NK-92 (cell line): ENCODE data around the gene ABCF2.

Source experiments
- DNase-seq: peaks from one replicate; lab custom pipeline; 2025; ENCODE audit not compliant: unreplicated experiment; lab: John Stamatoyannopoulos, UW

The ABCF2 gene

GRCh38 chr7:151195616-151196450 lies 31.2 kb downstream of the ABCF2 start:
- no peak for DNase-seq

- DNase-seq, result no peak
Observed at GRCh38 chr7:151194188-151194587, 32.8 kb downstream of the ABCF2 start.

- DNase-seq, result no peak
Observed at GRCh38 chr7:151193203-151193978, 33.6 kb downstream of the ABCF2 start.

- no peak for DNase-seq
Observed at GRCh38 chr7:151192002-151192539, 34.9 kb downstream of the ABCF2 start.

GRCh38 chr7:151191544-151191943 lies 35.5 kb downstream of the ABCF2 start:
- no peak for DNase-seq

- no peak for DNase-seq
Observed at GRCh38 chr7:151189038-151189437, 38.0 kb downstream of the ABCF2 start.

GRCh38 chr7:151188252-151188542 lies 38.8 kb downstream of the ABCF2 start:
- DNase-seq, result no peak

GRCh38 chr7:151187409-151188251 lies 39.4 kb downstream of the ABCF2 start:
- DNase-seq, result no peak

GRCh38 chr7:151186640-151187408 lies 40.2 kb downstream of the ABCF2 start, which contains the start of gene ASB10:
TSS of gene ASB10 (minus strand) at chr7:151187250. CDS start at chr7:151187130, 120 bp downstream.
- no peak for DNase-seq

GRCh38 chr7:151185762-151186639 lies 41.0 kb downstream of the ABCF2 start:
- no peak for DNase-seq

GRCh38 chr7:151181011-151181431 lies 46.0 kb downstream of the ABCF2 start:
- DNase-seq, result no peak

- DNase-seq, result no peak
Observed at GRCh38 chr7:151179946-151180345, 47.1 kb downstream of the ABCF2 start.

- DNase-seq, result no peak
Observed at GRCh38 chr7:151179287-151179860, 47.6 kb downstream of the ABCF2 start.

GRCh38 chr7:151178831-151179230 lies 48.2 kb downstream of the ABCF2 start:
- DNase-seq, result no peak

- no peak for DNase-seq
Observed at GRCh38 chr7:151178236-151178635, 48.8 kb downstream of the ABCF2 start.

GRCh38 chr7:151177310-151177709 lies 49.7 kb downstream of the ABCF2 start:
- no peak for DNase-seq

- DNase-seq, result no peak
Observed at GRCh38 chr7:151176401-151176800, 50.6 kb downstream of the ABCF2 start.

- no peak for DNase-seq
Observed at GRCh38 chr7:151175793-151176311, 51.2 kb downstream of the ABCF2 start.
